HFFc6 (cell line): ENCODE data around the gene PHLDB2. TPM values are rescaled to one million over a fixed set of nuclear protein-coding genes. Genes with fewer than 3 reads are reported as not detected.

Source experiments
- DNase-seq: peaks from one replicate; pipeline ENCODE4 v3.0.0-alpha.2; 2018
- H3K27ac Mint-ChIP-seq: 2 replicates; pipeline ENCODE4 v1.8.0; 2020; ENCODE audit warnings: mild to moderate bottlenecking, mixed read lengths
- H3K27me3 Mint-ChIP-seq: 2 replicates; pipeline ENCODE4 v1.8.0; 2021; ENCODE audit warnings: mild to moderate bottlenecking, moderate library complexity, mixed read lengths; ENCODE audit not compliant: insufficient read depth
- H3K36me3 Mint-ChIP-seq: 2 replicates; pipeline ENCODE4 v1.8.0; 2021; ENCODE audit warnings: low read depth, mixed read lengths
- H3K4me1 Mint-ChIP-seq: 2 replicates; pipeline ENCODE4 v1.8.0; 2020; ENCODE audit warnings: low read depth, mixed read lengths
- H3K4me3 Mint-ChIP-seq: 2 replicates; pipeline ENCODE4 v1.8.0; 2020; ENCODE audit warnings: mild to moderate bottlenecking, moderate library complexity, mixed read lengths
- H3K9me3 Mint-ChIP-seq: 2 replicates; pipeline ENCODE4 v1.8.0; 2020; ENCODE audit warnings: mild to moderate bottlenecking, mixed read lengths
- total RNA-seq, 6 experiments: library from RNA; stranded (reverse); fragmentation: NEBNext Ultra II Directional; extraction: Animal tissue kit (Norgen Biotek cat#: 25700); gene quantifications; 2 replicates in 1 of 6; 3 replicates in 5 of 6; pipeline ENCODE4 v1.2.3, GENCODE V29; 2021
- TF ChIP-seq, protein P1 (sequence below): fragments of 200-600 bp; sonication (generic); IDR thresholded peaks from 2 replicates; pipeline ENCODE4 v1.5.0; 2021; ENCODE audit warnings: antibody characterized with exemption, mild to moderate bottlenecking

PHLDB2 gene
- total RNA-seq, 6 experiments from 2014 or later, result 35.4 to 55.9 (median 37.6) TPM

DNA sequence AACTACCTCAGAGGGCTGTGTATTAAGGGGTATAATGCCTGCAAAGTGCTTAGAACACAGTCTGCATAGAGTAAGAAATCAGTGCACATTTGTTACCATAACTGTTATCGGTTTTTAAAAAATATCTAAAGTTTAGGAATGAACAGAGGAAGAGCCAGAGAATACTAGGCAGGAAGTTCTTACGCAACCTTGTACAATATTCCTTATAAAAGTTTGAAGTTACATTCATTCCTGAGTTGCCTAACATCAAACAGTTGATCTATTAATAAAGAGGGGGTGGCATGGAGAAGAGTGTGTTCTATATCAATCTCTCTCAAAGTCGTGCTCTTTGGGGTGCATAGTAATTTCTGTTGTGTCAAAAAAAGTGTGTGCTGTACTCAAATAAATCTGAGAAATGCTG lies 22.0 kb upstream of the PHLDB2 start:
- Mint-ChIP-seq H3K4me3 (no peak overlapping the region), H3K4me1 (peaks cover 10% of the 10 kb centered on the region), H3K27me3 (no peaks in the 10 kb centered on the region), H3K36me3 (no peaks in the 10 kb centered on the region), H3K27ac (no peak overlapping the region), H3K9me3 (no peaks in the 10 kb centered on the region)
- TF ChIP-seq, protein P1, sequence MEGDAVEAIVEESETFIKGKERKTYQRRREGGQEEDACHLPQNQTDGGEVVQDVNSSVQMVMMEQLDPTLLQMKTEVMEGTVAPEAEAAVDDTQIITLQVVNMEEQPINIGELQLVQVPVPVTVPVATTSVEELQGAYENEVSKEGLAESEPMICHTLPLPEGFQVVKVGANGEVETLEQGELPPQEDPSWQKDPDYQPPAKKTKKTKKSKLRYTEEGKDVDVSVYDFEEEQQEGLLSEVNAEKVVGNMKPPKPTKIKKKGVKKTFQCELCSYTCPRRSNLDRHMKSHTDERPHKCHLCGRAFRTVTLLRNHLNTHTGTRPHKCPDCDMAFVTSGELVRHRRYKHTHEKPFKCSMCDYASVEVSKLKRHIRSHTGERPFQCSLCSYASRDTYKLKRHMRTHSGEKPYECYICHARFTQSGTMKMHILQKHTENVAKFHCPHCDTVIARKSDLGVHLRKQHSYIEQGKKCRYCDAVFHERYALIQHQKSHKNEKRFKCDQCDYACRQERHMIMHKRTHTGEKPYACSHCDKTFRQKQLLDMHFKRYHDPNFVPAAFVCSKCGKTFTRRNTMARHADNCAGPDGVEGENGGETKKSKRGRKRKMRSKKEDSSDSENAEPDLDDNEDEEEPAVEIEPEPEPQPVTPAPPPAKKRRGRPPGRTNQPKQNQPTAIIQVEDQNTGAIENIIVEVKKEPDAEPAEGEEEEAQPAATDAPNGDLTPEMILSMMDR, result no peak
- no peak for DNase-seq

DNA sequence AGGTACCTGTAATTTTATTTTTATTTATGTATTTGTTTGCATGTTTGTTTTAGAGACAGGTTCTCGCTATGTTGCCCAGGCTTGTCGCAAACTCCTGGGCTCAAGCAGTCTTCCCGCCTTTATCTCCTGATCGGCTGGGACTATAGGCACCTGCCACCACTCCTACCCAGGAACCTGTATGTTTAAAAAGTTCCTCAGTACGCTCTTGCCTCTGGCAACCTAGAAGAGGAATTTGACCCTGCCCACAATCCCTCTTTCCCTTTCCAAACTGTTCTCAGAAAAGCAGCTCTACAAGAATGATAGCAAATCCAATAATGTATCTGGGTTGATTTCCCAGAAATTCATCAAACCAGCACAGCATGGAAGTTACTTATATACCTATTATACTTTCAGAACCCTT lies 20.9 kb upstream of the PHLDB2 start:
- no peak overlapping the region for H3K27ac Mint-ChIP-seq
- H3K9me3 Mint-ChIP-seq, result no peaks in the 10 kb centered on the region
- TF ChIP-seq, protein P1, result no peak
- H3K27me3 Mint-ChIP-seq, result no peaks in the 10 kb centered on the region
- DNase-seq, result no peak
- no peak overlapping the region for H3K4me3 Mint-ChIP-seq
- H3K36me3 Mint-ChIP-seq, result no peaks in the 10 kb centered on the region
- peaks cover 9% of the 10 kb centered on the region for H3K4me1 Mint-ChIP-seq

DNA sequence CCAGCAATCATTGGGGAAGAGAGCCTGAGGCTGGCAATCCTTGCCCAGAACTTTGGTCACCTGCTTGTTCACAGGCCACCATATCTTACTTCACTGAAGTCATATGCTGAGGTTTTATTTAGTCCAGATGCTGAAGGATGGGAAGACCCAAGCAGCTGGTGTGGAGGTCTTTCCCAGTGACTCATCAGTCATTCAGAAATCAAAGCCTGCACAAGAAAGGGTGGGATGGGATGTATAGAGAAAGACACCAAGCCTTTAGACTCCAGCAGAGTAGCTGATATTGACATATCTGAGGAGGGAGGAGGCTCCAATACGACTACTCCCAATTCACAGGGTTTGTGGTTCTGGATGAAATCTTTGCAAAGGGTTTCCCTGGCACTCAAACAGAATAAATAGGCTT lies 13.0 kb upstream of the PHLDB2 start:
- no peaks in the 10 kb centered on the region for H3K36me3 Mint-ChIP-seq
- no peaks in the 10 kb centered on the region for H3K9me3 Mint-ChIP-seq
- peaks cover 48% of the 10 kb centered on the region for H3K4me1 Mint-ChIP-seq
- no peak for DNase-seq
- H3K27ac Mint-ChIP-seq, result no peak overlapping the region
- no peaks in the 10 kb centered on the region for H3K27me3 Mint-ChIP-seq
- no peak overlapping the region for H3K4me3 Mint-ChIP-seq
- TF ChIP-seq, protein P1, result no peak

DNA sequence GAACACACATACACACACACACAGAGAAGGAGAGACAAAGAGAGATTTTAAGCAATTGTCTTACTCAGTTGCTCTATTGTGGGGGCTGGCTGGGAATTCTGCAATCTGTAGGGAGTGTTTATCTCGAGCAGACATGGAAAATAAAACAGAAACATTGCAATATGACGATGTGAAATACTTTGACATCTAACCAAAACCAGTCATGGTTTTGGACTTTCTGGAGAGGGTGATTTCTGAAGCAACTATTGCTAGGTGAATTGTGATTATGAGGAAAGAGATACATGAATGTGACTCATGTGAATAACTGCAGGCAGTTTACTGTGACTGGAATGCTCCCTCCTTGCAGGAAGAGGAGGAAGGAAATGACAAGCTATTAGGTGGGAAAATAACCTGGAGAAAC lies 12.3 kb upstream of the PHLDB2 start:
- Mint-ChIP-seq H3K36me3 (no peaks in the 10 kb centered on the region), H3K4me3 (peak overlapping the region; percentile 62), H3K27me3 (no peaks in the 10 kb centered on the region)

DNA sequence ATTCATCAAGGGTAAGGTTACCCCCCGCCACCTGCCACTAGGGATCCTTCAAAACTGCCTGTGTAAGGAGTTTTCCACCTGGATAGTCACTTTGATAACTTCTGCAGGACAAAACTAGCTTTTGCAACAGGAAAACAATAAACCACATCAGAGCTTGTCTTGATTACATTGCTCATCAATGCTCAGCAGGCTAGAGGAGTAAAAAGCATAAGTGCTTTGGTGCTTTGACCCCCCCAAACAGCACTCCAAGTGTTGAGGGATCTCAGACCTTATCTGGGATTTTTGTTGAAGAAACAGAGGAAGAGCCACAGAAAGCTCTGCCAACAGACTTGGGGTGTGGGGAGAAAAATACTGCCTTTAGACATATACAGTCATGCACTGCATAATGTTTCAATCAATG lies 10.8 kb upstream of the PHLDB2 start:
- H3K27ac Mint-ChIP-seq, result no peak overlapping the region
- no peaks in the 10 kb centered on the region for H3K36me3 Mint-ChIP-seq
- H3K27me3 Mint-ChIP-seq, result no peaks in the 10 kb centered on the region
- TF ChIP-seq, protein P1, result no peak
- no peaks in the 10 kb centered on the region for H3K9me3 Mint-ChIP-seq
- DNase-seq, result no peak
- no peak overlapping the region for H3K4me3 Mint-ChIP-seq
- peaks cover 67% of the 10 kb centered on the region for H3K4me1 Mint-ChIP-seq

More for the DNA sequence above, 12.3 kb upstream of the PHLDB2 start:
- DNase-seq, result peak; percentile 80
- TF ChIP-seq, protein P1, result no peak
- H3K27ac Mint-ChIP-seq, result peak overlapping the region; percentile 71
- H3K9me3 Mint-ChIP-seq, result no peaks in the 10 kb centered on the region
- peaks cover 55% of the 10 kb centered on the region for H3K4me1 Mint-ChIP-seq

DNA sequence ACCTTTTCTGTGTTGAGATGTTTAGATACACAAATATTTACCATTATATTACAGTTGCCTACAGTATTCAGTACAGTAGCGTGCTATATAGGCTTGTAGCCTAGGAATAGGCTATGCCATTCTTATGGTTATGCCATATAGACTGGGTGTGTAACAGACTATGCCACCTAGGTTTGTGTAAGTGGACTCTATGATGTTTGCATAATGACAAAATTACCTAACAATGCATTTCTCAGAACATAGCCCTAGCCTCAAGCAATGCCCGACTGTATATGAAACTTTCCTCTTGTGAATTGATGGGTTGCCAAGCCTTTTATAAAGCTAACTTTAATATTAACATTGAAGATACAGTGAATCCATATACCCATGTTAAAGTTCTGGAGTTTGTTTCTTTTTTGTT lies 10.3 kb upstream of the PHLDB2 start:
- Mint-ChIP-seq H3K9me3 (no peaks in the 10 kb centered on the region), H3K4me3 (no peak overlapping the region), H3K27me3 (no peaks in the 10 kb centered on the region), H3K36me3 (no peaks in the 10 kb centered on the region), H3K27ac (no peak overlapping the region), H3K4me1 (peaks cover 69% of the 10 kb centered on the region)
- TF ChIP-seq, protein P1, result no peak
- DNase-seq, result no peak
